ENCODE measurements around the gene PDE6A.

GRCh38 chr5:149869411-149869821, 75.2 kb downstream of the PDE6A start:
- TF ChIP-seq CTCF (IDR thresholded peaks at IDR 0.05) (no peak), POLR2A (IDR thresholded peaks at IDR 0.05) (no peak)
